ENCODE measurements around the gene SLC35F3. TPM values are rescaled to one million over a fixed set of nuclear protein-coding genes. Genes with fewer than 3 reads are reported as not detected.

SLC35F3 gene
- total and polyA plus RNA-seq, 9 of the 15 experiments (the other 6 are each of a cell fraction or from before 2014, with no cell fraction given), result 0.04 to 0.07 (median 0.04) TPM; not detected in 6

DNA sequence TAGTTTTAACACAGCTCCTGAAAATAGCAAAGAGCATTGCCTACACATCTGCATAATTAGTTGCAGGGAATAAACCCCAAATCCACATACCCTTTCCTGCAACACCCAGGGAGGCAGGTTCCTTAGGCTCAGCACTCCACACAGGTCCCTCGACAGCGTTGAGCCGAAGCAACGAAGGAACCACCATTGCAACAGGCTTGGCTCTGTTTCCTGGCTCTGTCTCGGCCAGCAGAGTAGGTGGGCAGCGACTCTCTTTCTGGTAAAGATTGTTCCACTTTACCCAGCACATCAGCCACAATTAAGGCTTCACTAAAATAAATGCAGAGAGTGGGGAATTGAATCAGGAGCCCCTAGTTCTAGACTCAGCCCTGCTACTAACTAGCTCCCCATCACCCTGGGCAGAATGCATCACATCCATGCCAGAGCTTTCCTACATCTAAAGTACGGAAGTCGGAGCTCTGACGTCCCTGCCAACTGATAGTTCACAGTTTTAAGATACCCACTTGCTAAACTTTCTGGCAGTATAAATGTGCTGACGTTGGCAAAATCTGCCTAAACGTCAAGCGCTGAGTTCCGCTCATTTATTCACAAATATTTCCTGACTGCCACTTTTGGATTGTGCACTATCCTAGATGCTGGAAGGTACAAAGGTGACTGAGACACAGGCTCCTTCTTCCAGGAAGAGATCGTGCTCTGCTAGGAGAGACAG lies 389.8 kb downstream of the SLC35F3 start (continued):
- TF ChIP-seq JUND (IDR thresholded peaks at IDR 0.05; ENCODE audit: borderline replicate concordance, low read depth, low read length) (no peak), JUND (tag; IDR thresholded peaks at IDR 0.05; ENCODE audit: borderline replicate concordance, low read depth, low read length) (no peak), HMG20A (CRISPR knock-in tag; conservative IDR thresholded peaks at IDR 0.05) (no peak), ZNF316 (IDR thresholded peaks at IDR 0.05) (peak; percentile 95), ZNF134 (CRISPR knock-in tag; conservative IDR thresholded peaks at IDR 0.05) (no peak), TCF7L2 (IDR thresholded peaks at IDR 0.05; ENCODE audit: low read depth, low read length) (no peak), CCNT2 (IDR thresholded peaks at IDR 0.05; ENCODE audit: borderline replicate concordance, extremely low read depth, insufficient read length, low read depth, low read length) (no peak), POU5F1 (IDR thresholded peaks at IDR 0.05; ENCODE audit: borderline replicate concordance, low read depth, low read length, partially characterized antibody) (no peak), ZSCAN32 (CRISPR knock-in tag; IDR thresholded peaks at IDR 0.05) (no peak), MEIS2 (IDR thresholded peaks at IDR 0.05; ENCODE audit: partially characterized antibody) (no peak), MYBL2 (IDR thresholded peaks at IDR 0.05; ENCODE audit: low read depth) (no peak), MYBL2 (CRISPR knock-in tag; IDR thresholded peaks at IDR 0.05; ENCODE audit: borderline replicate concordance) (no peak)

DNA sequence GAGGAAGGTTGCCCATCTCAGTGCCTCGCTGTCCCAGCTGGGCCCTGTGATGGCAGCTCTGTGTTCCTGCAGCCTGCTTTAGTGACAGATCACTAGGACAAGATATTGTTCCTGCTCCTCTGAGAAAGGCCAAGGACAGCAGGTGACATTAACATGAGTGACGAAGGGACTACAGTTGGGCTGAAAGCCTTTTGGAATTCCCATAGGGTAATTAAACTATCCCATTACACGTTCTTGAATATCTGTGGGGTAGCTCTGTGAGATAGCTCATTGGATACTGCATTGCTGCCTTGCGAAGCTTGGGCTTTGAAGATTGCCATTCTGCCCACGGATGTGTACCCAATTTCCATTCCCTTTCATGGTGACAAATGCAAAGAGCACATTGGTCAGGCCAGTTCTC lies 390.6 kb downstream of the SLC35F3 start:
- Histone ChIP-seq H3K79me2 (ENCODE audit: control insufficient read depth, insufficient read depth, low read length) (no peaks in the 10 kb centered on the region), H3K9me1 (ENCODE audit: control insufficient read depth, insufficient read depth, low read length) (no peaks in the 10 kb centered on the region), H4K20me1 (replicated peaks; ENCODE audit: control insufficient read depth, insufficient read depth, low read length) (no peaks in the 10 kb centered on the region), H3K9me3 (replicated peaks; ENCODE audit: control insufficient read depth, insufficient read depth, low read depth, low read length) (no peaks in the 10 kb centered on the region), H3K27ac (ENCODE audit: extremely low read depth, low read depth, low read length) (no peak overlapping the region), H3K27me3 (ENCODE audit: control insufficient read depth in 2 of 2, insufficient read depth in 2 of 2, low read length in 2 of 2) (peaks cover 21 to 35% of the 10 kb centered on the region in 2 experiments; a peak in 4 of 5 replicates), H3K36me3 (ENCODE audit: control insufficient read depth, insufficient read depth, low read length) (no peaks in the 10 kb centered on the region), H3K4me2 (ENCODE audit: insufficient read depth, low read length) (no peak overlapping the region), H3K9ac (ENCODE audit: insufficient read depth in 1 of 2, low read depth in 2 of 2, low read length in 2 of 2) (no peak overlapping the region), H3K4me1 (replicated peaks in 1 of 2; ENCODE audit: control insufficient read depth in 2 of 2, insufficient read depth in 2 of 2, low read length in 2 of 2) (no peaks in the 10 kb centered on the region), H2AFZ (ENCODE audit: low read depth, low read length) (no peak overlapping the region), H3K4me3 (no peak overlapping the region)
- 2% methylated on average over 5 of the region's 5 CpGs for WGBS (ENCODE audit: insufficient coverage, low coverage, missing lambda C conversion rate)
- intact Hi-C loops (cut with micrococcal nuclease), result no loop called here
- BruUV-seq (replicated peaks), result no TSS peak
- DNase-seq (ENCODE audit: extremely low read depth in 1 of 4, low spot score in 3 of 4) (no peak), ATAC-seq (no peak), FAIRE-seq (no peak)
- POLR2A ChIA-PET, result interaction anchor here (1.0 to 1.3 kb wide), 2 partner anchors 14 to 54 kb away, joined by 3 to 5 read pairs; no protein-coding TSS in a partner anchor
- in situ Hi-C loops (cut with MboI), result no loop called here
- CTCF ChIA-PET (ENCODE audit: low intra/inter-chr PET ratio), result no interaction called here
- TF ChIP-seq ZKSCAN8 (CRISPR knock-in tag; IDR thresholded peaks at IDR 0.05), result no peak
- TF ChIP-seq, protein P1, sequence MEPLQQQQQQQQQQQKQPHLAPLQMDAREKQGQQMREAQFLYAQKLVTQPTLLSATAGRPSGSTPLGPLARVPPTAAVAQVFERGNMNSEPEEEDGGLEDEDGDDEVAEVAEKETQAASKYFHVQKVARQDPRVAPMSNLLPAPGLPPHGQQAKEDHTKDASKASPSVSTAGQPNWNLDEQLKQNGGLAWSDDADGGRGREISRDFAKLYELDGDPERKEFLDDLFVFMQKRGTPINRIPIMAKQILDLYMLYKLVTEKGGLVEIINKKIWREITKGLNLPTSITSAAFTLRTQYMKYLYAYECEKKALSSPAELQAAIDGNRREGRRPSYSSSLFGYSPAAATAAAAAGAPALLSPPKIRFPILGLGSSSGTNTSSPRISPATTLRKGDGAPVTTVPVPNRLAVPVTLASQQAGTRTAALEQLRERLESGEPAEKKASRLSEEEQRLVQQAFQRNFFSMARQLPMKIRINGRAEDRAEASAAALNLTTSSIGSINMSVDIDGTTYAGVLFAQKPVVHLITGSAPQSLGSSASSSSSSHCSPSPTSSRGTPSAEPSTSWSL (CRISPR knock-in tag; IDR thresholded peaks at IDR 0.05; ENCODE audit: borderline replicate concordance), result no peak
- no peak for TF ChIP-seq NFIX (CRISPR knock-in tag; IDR thresholded peaks at IDR 0.05; ENCODE audit: low read depth)
- no peak for TF ChIP-seq KLF10 (CRISPR knock-in tag; IDR thresholded peaks at IDR 0.05)
- TF ChIP-seq ZNF175 (CRISPR knock-in tag; IDR thresholded peaks at IDR 0.05; ENCODE audit: low read depth), result no peak
- TF ChIP-seq, protein P2, sequence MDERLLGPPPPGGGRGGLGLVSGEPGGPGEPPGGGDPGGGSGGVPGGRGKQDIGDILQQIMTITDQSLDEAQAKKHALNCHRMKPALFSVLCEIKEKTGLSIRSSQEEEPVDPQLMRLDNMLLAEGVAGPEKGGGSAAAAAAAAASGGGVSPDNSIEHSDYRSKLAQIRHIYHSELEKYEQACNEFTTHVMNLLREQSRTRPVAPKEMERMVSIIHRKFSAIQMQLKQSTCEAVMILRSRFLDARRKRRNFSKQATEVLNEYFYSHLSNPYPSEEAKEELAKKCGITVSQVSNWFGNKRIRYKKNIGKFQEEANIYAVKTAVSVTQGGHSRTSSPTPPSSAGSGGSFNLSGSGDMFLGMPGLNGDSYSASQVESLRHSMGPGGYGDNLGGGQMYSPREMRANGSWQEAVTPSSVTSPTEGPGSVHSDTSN (CRISPR knock-in tag; IDR thresholded peaks at IDR 0.05; ENCODE audit: low read depth), result no peak
- TF ChIP-seq, protein P2 (tag; conservative IDR thresholded peaks at IDR 0.05; ENCODE audit: low read depth), result no peak

All from K562 (cell line).